ENCODE measurements around the gene MSANTD2.
A peak's percentile ranks its signal among the peaks of the same experiment; 100 is the strongest.

MSANTD2 gene

GRCh38 chr11:124800226-124800929, at the start of gene MSANTD2:
Gene MSANTD2, minus strand, starts transcription at chr11:124800406. Its CDS starts 26 bp downstream, at chr11:124800380.
- peak; percentile 84 for DNase-seq

- no peak for DNase-seq
Observed at GRCh38 chr11:124846070-124846673, 46.0 kb upstream of the MSANTD2 start.

- DNase-seq = no peak
Observed at GRCh38 chr11:124844664-124845079, 44.5 kb upstream of the MSANTD2 start.

DNA sequence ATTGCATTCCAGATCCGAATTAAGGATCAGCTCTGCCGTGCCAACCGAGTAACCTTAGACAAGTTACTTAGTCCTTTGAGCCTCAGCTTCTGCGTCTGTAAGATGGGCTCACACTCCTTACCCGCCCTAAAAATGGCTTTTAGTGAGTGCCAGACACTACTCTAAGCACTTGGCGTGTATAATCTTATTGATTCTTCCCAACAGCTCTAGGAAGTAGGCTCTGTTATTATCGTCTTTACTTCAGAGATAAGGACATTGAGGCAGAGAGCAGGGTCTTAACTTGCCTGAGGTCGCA, 43.4 kb upstream of the MSANTD2 start:
- DNase-seq = no peak

- no peak for DNase-seq
Observed at GRCh38 chr11:124842305-124842704, 42.1 kb upstream of the MSANTD2 start.

DNA sequence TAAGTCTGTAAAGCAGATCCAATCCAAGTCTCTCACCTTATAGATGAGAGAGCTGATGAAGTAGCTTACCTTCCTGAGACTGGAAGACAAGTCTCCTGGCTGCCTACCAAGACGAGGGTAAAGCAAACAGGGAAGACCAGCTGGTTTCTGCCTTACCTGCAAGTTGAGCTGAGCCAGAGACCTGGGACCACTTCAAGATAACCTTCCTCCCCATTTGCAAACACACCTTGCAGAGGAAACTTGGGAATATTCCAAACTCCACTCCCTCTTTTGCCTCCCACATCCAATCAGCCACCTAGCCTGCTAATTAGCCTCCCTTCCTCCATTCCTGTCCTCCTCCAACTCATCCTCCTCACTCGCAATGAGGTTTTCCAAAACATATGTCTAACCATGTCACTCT, 41.6 kb upstream of the MSANTD2 start:
- no peak for DNase-seq

DNA sequence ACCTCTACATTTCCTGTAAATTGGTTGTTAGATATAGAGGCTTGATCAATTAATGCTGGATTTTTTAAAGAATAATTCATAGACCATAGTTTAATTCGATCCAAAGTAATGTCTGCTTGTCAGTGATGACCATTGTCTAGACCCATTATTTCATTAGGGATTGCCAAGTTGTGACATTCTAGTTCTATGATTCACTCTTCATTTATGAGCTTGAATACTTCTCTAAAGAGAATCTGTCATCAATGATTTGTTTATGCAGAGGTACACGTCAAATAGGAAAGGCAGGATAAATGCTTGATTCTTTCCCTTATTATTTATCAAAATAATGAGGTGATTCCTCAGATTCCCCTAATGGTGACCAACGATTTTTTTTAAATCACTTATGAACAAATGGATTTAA, 41.0 kb upstream of the MSANTD2 start:
- DNase-seq = no peak

GRCh38 chr11:124840666-124841065, 40.5 kb upstream of the MSANTD2 start:
- no peak for DNase-seq

DNA sequence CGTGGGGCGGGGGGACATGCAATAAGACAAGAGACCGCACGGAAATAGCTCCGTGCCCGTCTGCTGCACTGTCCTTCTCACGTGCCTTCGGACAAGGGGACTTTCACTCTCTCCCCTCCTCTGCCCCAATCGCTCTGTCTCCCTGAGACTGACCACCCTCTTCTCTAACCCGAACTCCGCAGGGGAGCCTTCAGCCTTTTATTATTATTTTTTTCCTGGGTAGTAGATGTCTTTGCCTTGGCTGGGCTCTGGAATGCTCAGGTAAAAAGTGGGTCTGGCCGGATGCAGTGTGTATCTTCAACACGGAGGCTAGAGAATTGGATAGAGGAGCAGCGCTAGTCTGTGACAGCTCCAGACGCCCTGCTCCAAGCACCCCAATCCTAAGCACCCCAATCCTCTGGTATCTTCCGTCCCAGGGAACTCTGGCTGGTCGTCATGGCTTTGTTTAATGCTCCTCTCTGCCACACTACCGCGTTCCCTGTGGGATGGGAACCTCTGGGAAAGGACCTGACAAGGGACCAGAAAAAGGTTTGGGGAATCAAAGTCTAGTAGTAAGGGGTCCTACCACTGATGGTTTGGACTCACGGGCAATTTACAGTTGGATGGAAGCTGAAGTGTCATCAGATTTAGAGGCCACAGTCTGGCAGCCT, 39.9 kb upstream of the MSANTD2 start:
- peak; percentile 41 for DNase-seq

DNA sequence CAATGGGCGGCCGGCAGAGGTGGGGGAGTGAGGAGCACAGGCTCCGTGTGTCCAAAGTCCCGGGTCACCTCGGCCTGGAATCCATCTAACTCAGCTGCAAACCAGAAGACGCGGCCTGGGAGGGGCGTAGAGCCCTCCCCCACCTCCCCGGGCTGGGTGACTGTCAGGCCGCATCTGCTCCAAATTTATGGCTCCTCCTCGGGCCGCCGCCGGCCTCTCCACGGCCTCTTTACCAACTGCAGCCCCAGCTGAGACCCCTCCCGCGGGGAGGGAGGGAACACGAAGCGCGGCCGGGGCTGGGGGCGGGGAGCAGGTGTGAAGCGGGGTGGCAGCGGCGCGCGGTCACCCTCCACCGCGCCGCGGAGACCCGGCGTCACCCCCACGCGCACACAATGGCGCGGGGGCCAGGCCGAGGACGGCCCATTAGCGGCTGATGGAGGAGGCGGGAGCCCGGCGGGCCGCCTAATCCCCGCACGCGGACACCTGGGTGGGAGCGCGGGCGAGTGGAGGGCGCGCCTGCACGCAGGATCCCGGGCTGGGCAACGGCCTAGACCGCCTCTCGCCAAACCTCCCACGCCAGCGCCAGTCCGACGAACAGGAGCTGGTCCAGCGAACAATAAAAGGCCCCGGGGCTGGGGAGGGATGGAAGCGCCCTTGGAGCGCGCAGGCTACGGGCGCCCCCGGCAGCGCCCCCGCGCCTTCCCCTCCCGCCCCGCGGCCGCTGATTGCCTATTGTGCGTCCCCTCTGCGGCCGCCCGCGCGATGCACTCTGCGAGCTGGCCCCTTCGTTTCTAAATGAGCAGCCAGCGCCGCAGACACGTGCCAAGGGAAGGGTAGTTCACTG, 39.1 kb upstream of the MSANTD2 start:
- no peak for DNase-seq

- no peak for DNase-seq
Observed at GRCh38 chr11:124838805-124839127, 38.6 kb upstream of the MSANTD2 start.

GRCh38 chr11:124837491-124837856, 37.3 kb upstream of the MSANTD2 start:
- DNase-seq = peak; percentile 96

- no peak for DNase-seq
Observed at GRCh38 chr11:124835918-124836317, 35.7 kb upstream of the MSANTD2 start.

DNA sequence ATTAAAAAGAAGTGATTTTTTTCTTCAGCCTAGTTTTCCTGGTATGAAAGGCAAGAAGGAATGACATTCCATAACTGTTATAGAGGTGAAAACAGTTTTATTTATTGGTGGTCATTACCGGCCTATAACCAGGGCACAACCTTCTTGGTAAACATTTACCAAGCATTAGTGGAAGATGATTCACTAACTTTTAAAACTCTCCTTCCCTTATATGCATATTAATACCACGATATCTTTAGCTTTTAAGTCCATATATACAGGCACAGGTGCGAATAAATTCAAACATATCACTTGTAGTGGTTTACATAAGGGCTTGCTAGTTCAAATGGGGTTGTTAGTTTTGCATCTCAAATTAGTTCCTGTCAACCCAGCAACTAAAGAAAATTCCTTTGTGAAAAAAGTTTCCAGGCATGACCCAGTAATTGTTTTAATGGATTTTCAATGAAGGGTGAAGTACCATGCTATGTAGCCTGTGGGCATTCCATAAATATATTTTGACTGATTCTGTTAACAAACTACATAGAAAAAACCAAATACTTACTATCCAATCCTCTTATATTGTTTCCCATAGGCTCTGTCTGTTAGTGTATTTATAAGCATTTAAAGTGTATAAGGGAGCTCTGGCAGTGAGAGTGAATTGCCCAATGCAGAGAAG, 34.4 kb upstream of the MSANTD2 start:
- peak; percentile 80 for DNase-seq

GRCh38 chr11:124832571-124832970, 32.4 kb upstream of the MSANTD2 start:
- no peak for DNase-seq

DNA sequence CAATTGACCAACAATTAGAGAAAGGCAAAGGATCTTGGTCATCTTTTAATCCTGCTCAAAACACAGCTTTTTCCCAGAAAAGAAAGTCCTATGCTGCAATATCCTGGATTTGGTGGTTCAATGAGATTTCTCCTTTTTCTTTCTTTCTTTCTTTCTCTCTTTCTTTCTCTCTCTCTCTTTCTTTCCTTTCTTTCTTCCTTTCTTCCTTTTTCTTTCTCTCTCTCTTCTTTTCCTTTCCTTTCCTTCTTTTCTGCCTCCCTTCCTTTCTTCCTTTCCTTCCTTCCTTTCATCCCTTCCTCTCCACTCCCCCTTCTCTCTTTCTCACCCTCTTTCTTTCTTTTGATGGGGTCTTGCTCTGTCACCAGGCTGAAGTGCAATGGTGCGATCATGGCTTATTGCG, 31.7 kb upstream of the MSANTD2 start:
- DNase-seq = no peak

- no peak for DNase-seq
Observed at GRCh38 chr11:124830749-124831148, 30.5 kb upstream of the MSANTD2 start.

DNA sequence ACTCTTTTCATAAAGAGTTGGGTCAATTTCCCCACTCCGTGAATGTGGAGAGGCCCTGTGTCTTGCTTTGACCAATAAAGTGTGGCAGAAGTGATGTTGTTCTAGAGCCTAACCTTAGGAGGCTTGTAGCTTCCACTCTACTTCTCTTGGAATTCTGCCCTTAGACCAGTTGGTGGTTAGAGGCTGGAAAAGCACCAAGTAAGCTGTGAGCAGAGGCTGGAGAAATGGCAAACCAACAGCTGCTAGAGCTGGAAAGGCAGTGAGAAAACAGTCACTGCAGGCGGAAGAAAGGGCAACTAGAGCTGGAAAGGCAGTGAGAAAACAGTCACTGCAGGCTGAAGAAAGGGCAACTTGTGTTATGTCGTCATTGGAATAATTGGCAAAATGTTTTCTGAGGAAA, 29.8 kb upstream of the MSANTD2 start:
- DNase-seq = no peak

- no peak for DNase-seq
Observed at GRCh38 chr11:124825876-124826275, 25.7 kb upstream of the MSANTD2 start.

DNA sequence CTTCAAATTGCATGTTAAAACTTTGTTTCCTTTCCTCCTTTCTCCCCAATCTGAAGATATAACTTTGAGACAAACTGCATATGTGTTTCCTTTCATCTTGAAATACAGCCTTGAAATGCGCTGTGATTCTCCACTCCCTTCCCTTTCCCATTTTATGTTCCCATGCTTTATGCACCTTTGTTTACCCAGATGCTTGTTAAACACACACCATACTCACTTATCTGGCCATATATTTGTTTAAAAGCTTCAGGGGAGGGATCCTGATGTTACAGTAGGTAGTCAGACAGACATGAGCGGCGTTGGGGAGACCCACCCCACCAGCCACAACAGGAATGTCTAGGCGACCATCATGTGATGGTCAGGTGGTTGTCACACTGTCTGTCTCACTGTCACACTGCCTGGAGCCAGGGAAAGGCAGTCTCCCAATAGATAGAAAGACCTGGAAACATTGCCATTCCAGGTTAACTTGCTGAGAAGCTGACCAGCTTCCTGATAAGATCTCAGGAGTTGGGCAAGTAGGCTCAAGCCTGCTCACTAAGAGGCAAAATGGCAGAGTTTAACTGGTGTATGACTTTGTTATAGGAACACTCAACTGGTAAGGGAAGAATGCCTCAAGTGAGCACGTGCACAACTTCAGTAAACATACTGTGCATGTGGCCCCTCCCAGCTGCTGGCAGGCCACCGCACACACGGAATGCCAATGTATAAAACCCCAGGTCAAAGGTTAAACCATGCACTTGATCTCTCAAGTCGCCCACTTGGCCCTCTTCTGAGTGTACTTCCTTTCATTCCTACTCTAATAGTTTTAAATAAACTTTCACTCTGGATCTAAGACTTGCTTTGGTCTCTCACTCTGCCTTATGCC, 23.5 kb upstream of the MSANTD2 start:
- no peak for DNase-seq

DNA sequence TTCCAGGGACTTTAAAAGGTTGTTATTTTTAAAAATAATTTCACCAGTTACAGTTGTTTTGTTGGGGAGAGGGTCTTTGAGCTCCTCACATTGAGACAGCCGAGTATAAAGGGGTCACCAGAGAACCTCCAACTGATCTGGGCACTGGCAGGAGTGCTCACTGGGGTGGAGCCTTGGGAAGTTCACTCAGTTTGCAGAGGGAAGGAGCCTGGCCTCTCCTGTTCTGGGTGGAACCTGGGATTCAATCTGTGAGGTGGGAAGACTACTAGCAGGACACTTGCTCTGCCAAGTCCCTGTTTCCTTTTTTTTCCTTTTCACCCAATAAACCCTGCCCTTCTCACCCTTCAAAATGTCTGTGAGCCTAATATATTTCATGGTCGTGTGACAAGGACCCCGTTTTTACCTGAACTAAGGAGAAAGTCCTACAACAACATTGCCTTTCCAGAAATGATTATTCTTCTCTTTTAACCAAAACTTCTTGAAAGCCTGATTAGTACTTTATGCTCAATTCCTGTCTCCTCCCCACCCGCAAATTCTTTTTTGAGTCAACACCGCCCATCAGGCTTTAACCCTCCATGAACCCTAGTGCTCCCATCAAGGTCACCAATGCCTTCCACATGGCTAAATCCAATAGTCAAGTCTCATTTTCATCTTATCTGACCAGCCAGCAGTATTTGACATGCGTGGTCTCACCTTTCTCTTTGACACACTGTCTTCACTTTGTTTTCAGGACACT, 22.0 kb upstream of the MSANTD2 start:
- DNase-seq = no peak

GRCh38 chr11:124817036-124817435, 16.8 kb upstream of the MSANTD2 start:
- DNase-seq = no peak

Data from NCI-H526 treated with DMSO at 0.1 percent for 48 hours (cell line).